Neuronal stem cell (in vitro differentiated cells): ENCODE measurements around the gene PPIL6.

Source experiments
- DNase-seq: peaks from one replicate; pipeline ENCODE4 v3.0.0-alpha.2; 2013; ENCODE audit warnings: low spot score
- H2AFZ ChIP-seq: one replicate; pipeline ENCODE4 v1.6.1; 2013; ENCODE audit warnings: mild to moderate bottlenecking, low read length, inconsistent platforms
- H2AK5ac ChIP-seq: 2 replicates; pipeline ENCODE4 v1.6.1; 2013; ENCODE audit warnings: low read depth, mild to moderate bottlenecking, inconsistent platforms, low read length, moderate library complexity, mixed read lengths
- H2BK120ac ChIP-seq: 2 replicates; pipeline ENCODE4 v1.6.1; 2013; ENCODE audit warnings: low read depth, mild to moderate bottlenecking, inconsistent platforms, low read length, moderate library complexity, mixed read lengths
- H2BK12ac ChIP-seq: one replicate; pipeline ENCODE4 v1.6.1; 2013; ENCODE audit warnings: low read length, inconsistent platforms
- H2BK15ac ChIP-seq: 2 replicates; pipeline ENCODE4 v1.6.1; 2013; ENCODE audit warnings: mild to moderate bottlenecking, low read length, inconsistent platforms, mixed read lengths
- H2BK5ac ChIP-seq: one replicate; pipeline ENCODE4 v1.6.1; 2013; ENCODE audit warnings: inconsistent platforms, mild to moderate bottlenecking, low read length, moderate library complexity
- H3K14ac ChIP-seq: one replicate; pipeline ENCODE4 v1.6.1; 2013; ENCODE audit warnings: low read length, inconsistent platforms
- H3K18ac ChIP-seq: 2 replicates; pipeline ENCODE4 v1.6.1; 2013; ENCODE audit warnings: low read length, inconsistent platforms
- H3K23ac ChIP-seq: 2 replicates; pipeline ENCODE4 v1.6.1; 2013; ENCODE audit warnings: low read depth, mild to moderate bottlenecking, mixed read lengths, low read length, inconsistent platforms; ENCODE audit not compliant: poor library complexity
- H3K27ac ChIP-seq: replicated peaks from 3 replicates; pipeline ENCODE4 v1.5.1; 2013; ENCODE audit warnings: low read length, inconsistent platforms
- H3K27me3 ChIP-seq, 3 experiments: 2 replicates each; pipeline ENCODE4 v1.6.1; 2013; ENCODE audit warnings: low read length in 3 of 3, mild to moderate bottlenecking in 2 of 3, inconsistent platforms in 1 of 3, low read depth in 1 of 3, mixed read lengths in 1 of 3, moderate library complexity in 1 of 3; ENCODE audit not compliant: control insufficient read depth in 3 of 3, insufficient read depth in 3 of 3
- H3K36me3 ChIP-seq, 2 donors: replicated peaks in 1 of 2; 2 replicates each; pipeline ENCODE4 v1.6.1; 2013; ENCODE audit warnings: low read length in 2 of 2; ENCODE audit not compliant: control insufficient read depth in 2 of 2, insufficient read depth in 2 of 2
- H3K4ac ChIP-seq: 2 replicates; pipeline ENCODE4 v1.6.1; 2013; ENCODE audit warnings: inconsistent platforms, mild to moderate bottlenecking, low read length, moderate library complexity
- H3K4me1 ChIP-seq, 2 donors: 1 replicate in 1 of 2; 2 replicates in 1 of 2; pipeline ENCODE4 v1.6.1; 2013; ENCODE audit warnings: low read length in 2 of 2, low read depth in 1 of 2; ENCODE audit not compliant: control insufficient read depth in 2 of 2, insufficient read depth in 1 of 2
- H3K4me2 ChIP-seq: one replicate; pipeline ENCODE4 v1.6.1; 2013; ENCODE audit warnings: mild to moderate bottlenecking, low read length, inconsistent platforms; ENCODE audit not compliant: insufficient read depth, poor library complexity, severe bottlenecking
- H3K4me3 ChIP-seq, 2 donors: 2 replicates each; pipeline ENCODE4 v1.5.1; 2013; ENCODE audit warnings: low read length in 2 of 2, mild to moderate bottlenecking in 2 of 2, inconsistent platforms in 1 of 2, moderate library complexity in 1 of 2
- H3K79me1 ChIP-seq: one replicate; pipeline ENCODE4 v1.6.1; 2013; ENCODE audit warnings: low read depth, mild to moderate bottlenecking, inconsistent platforms, low read length, moderate library complexity
- H3K9ac ChIP-seq: one replicate; pipeline ENCODE4 v1.6.1; 2013; ENCODE audit warnings: mild to moderate bottlenecking, low read depth, low read length, inconsistent platforms; ENCODE audit not compliant: poor library complexity
- H3K9me3 ChIP-seq, 2 donors: replicated peaks in 1 of 2; 2 replicates each; pipeline versions ENCODE3 to v1.6.1; 2013; ENCODE audit warnings: low read length in 2 of 2, mild to moderate bottlenecking in 2 of 2, inconsistent platforms in 1 of 2, low read depth in 1 of 2, mixed read lengths in 1 of 2, moderate library complexity in 1 of 2; ENCODE audit not compliant: control insufficient read depth in 2 of 2, insufficient read depth in 1 of 2
- H4K8ac ChIP-seq: one replicate; pipeline ENCODE4 v1.6.1; 2013; ENCODE audit warnings: low read depth, mild to moderate bottlenecking, inconsistent platforms, low read length, moderate library complexity
- H4K91ac ChIP-seq: one replicate; pipeline ENCODE4 v1.6.1; 2013; ENCODE audit warnings: low read length, low read depth, mild to moderate bottlenecking, inconsistent platforms; ENCODE audit not compliant: poor library complexity
- WGBS, 2 donors: extraction: QIAGEN DNeasy Blood & Tissue Kit; methylation state at CpG; one replicate each; pipeline ENCODE4 v1.1.7; 2013; ENCODE audit warnings: missing lambda C conversion rate in 2 of 2, mixed read lengths in 1 of 2; ENCODE audit not compliant: insufficient read length in 2 of 2, insufficient replicate concordance in 1 of 2; ENCODE audit errors: extremely low coverage in 2 of 2; 5-methylcytosine and 5-hydroxymethylcytosine counted together

Gene PPIL6

DNA sequence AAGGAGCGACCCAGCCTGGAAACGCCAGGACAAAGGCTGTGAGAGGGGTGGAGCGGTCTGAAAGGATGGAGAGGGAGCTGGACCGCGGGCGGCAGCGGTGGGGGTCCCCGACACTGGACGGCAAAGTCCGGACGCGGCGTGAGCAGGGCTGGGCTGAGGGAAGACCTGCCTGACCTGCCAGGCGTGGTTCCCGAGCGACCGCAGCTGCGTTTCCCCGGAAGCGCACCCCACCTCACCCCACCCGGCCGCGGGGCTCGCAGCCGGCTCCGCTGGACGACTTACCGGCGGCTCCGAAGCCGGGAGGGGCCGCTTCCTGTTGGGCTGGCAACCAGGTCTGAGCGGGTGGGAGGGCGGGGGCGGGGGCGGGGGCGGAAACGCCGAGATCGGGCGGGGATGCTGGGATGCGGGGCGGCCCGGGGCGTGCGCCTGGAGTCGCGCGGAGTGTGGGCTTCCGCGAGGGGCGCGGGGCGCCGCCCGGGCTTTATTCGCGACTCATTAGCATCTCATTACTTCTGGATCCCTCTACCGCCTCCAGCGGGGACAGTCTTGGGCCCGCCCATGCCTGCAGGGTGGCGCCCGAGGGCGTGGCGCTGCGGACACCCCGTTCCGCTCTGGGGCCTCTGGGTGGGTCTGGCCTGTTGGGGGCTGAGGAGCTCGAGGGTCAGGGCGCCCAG is 15.1 kb upstream of the PPIL6 start, which contains the start of gene MICAL1:
TSS of gene MICAL1 (minus strand) at position 336 of the 674 bp plus-strand sequence. CDS start 1,576 bp downstream, outside the sequence.
- Histone ChIP-seq H2BK120ac (peak within 1 kb of the TSS; percentile 76), H3K4me1 (peaks cover 8 to 18% of the 10 kb centered on the region in 2 donors), H3K9me3 (no peaks in the 10 kb centered on the region), H4K8ac (no peak within 1 kb of the TSS), H3K36me3 (peaks cover 12 to 24% of the 10 kb centered on the region in 2 donors), H2BK5ac (peak within 1 kb of the TSS; percentile 79), H3K14ac (peak within 1 kb of the TSS; percentile 86), H3K23ac (peak within 1 kb of the TSS; percentile 81), H2AFZ (peak within 1 kb of the TSS; percentile 99), H2BK15ac (peak within 1 kb of the TSS; percentile 87), H3K4ac (peak within 1 kb of the TSS; percentile 45), H3K4me2 (peak within 1 kb of the TSS; percentile 97), H4K91ac (peak within 1 kb of the TSS; percentile 77), H3K4me3 (peak within 1 kb of the TSS; percentile 87 to 96), H2BK12ac (peak within 1 kb of the TSS; percentile 69), H3K79me1 (peaks cover 9% of the 10 kb centered on the region), H3K27me3 (no peaks in the 10 kb centered on the region), H3K27ac (peak within 1 kb of the TSS; percentile 81), H3K18ac (peak within 1 kb of the TSS; percentile 99), H3K9ac (peak within 1 kb of the TSS; percentile 94), H2AK5ac (peak within 1 kb of the TSS; percentile 88)
- no CpG with 5 or more reads among the region's 70 CpGs for WGBS, 2 donors
- peak; percentile 68 for DNase-seq

DNA sequence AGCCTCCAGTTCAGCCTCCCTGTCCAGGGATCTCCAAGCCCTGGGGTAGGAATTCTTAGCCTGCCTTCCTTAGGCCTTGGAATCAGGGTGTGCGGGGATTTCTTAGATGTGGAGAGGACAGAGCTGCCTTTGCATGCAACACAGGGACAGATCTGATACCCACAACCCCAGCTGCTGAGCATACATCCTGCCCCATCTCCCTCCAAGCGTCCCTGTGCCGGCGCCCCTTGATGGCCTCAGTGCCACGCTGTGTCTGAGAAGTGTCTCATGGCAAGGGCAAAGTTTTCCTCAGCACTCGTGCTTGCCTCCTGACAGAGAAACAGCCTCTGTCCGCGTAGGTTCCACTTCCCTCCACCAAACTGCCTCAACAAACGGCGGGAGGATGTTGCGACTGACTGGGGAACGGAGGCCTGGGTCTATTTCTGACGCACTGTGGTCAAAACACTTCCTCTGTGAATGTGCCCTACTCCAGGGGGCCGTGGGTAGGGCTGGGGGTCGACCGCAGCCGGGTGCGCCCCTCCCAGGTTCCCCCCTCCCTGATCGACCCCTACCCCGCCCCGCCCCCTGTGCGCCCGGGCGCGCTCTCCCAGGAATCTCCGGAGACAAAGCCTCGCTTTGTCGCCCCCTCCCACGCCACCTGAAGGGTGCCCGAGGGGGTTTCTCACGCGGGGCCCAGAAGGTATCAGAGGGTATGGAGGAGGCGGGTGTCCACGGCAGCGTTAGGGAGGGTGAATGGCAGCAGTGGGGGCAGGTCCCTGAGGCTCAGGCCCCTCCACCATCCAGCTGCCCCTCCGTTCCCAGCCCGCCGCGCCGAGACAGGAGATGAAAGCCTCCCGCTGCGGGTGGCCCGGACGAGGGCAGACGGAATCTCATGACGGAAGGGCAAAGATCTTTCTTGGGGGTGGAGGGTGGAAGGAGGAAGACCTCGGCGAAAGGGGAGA is 14.3 kb upstream of the PPIL6 start:
- H3K4me3 ChIP-seq: peak overlapping the region; percentile 87 to 96

GRCh38 chr6:109453594-109454495 is 13.4 kb upstream of the PPIL6 start:
- no peak overlapping the region for H3K27ac ChIP-seq

More for the DNA sequence above, 14.3 kb upstream of the PPIL6 start:
- WGBS, 2 donors: no CpG with 5 or more reads among the region's 48 CpGs
- Histone ChIP-seq H3K9me3 (no peaks in the 10 kb centered on the region), H3K27ac (peak overlapping the region; percentile 81), H4K8ac (no peak overlapping the region), H3K14ac (peak overlapping the region; percentile 86), H3K36me3 (peaks cover 12 to 29% of the 10 kb centered on the region in 2 donors), H3K27me3 (no peaks in the 10 kb centered on the region), H3K79me1 (peaks cover 9% of the 10 kb centered on the region), H3K4me2 (peak overlapping the region; percentile 97), H3K4me1 (peaks cover 8 to 18% of the 10 kb centered on the region in 2 donors), H3K9ac (peak overlapping the region; percentile 92), H2BK12ac (peak overlapping the region; percentile 69), H3K4ac (peak overlapping the region; percentile 45), H2BK5ac (peak overlapping the region; percentile 79), H4K91ac (peak overlapping the region; percentile 77), H3K23ac (peak overlapping the region; percentile 81), H2AK5ac (peak overlapping the region; percentile 88), H2BK120ac (peak overlapping the region; percentile 76), H2AFZ (peak overlapping the region; percentile 99), H3K18ac (peak overlapping the region; percentile 99), H2BK15ac (peak overlapping the region; percentile 87)
- DNase-seq: no peak

More at GRCh38 chr6:109453594-109454495, 13.4 kb upstream of the PPIL6 start:
- H4K8ac ChIP-seq: no peak overlapping the region
- peak overlapping the region; percentile 87 for H2BK15ac ChIP-seq
- H4K91ac ChIP-seq: no peak overlapping the region
- peak overlapping the region; percentile 97 for H3K4me2 ChIP-seq
- H3K18ac ChIP-seq: peak overlapping the region; percentile 80
- H3K9me3 ChIP-seq: no peaks in the 10 kb centered on the region
- H2BK12ac ChIP-seq: peak overlapping the region; percentile 75
- peak overlapping the region; percentile 99 for H2AFZ ChIP-seq
- H3K23ac ChIP-seq: peak overlapping the region; percentile 37
- peak overlapping the region; percentile 95 for H2AK5ac ChIP-seq
- H2BK5ac ChIP-seq: peak overlapping the region; percentile 67
- H2BK120ac ChIP-seq: no peak overlapping the region
- no peak overlapping the region for H3K4ac ChIP-seq
- peaks cover 9% of the 10 kb centered on the region for H3K79me1 ChIP-seq
- peak overlapping the region; percentile 72 for H3K9ac ChIP-seq
- H3K36me3 ChIP-seq: peaks cover 14 to 32% of the 10 kb centered on the region in 2 donors
- no CpG with 5 or more reads among the region's 27 CpGs for WGBS, 2 donors
- no peak for DNase-seq
- peaks cover 8 to 15% of the 10 kb centered on the region in 2 donors for H3K4me1 ChIP-seq
- H3K27me3 ChIP-seq: no peaks in the 10 kb centered on the region
- H3K4me3 ChIP-seq: peak overlapping the region; percentile 74 to 96
- H3K14ac ChIP-seq: peak overlapping the region; percentile 58
